ENCODE results near the gene LBHD2. TPM values are rescaled to one million over a fixed set of nuclear protein-coding genes. Genes with fewer than 3 reads are reported as not detected.
"Not testable (repeated sequence)": the region's sequence is repeated elsewhere in the genome, so short reads cannot be mapped to it uniquely, and the experiment has no call there.

LBHD2 gene
- not detected for total RNA-seq

- Mint-ChIP-seq H3K27ac (no peak within 1 kb of the TSS), H3K4me1 (no peaks in the 10 kb centered on the region), H3K27me3 (peaks cover 12% of the 10 kb centered on the region), H3K36me3 (ENCODE audit: low read depth) (no peaks in the 10 kb centered on the region), H3K9me3 (no peaks in the 10 kb centered on the region), H3K4me3 (no peak within 1 kb of the TSS)
- ATAC-seq (replicated peaks): no peak
Measured at GRCh38 chr14:103084021-103084919, at the start of gene LBHD2. LBHD2 (plus strand) TSS chr14:103084210; CDS start chr14:103086013, 1,803 bp downstream.

- Mint-ChIP-seq H3K36me3 (ENCODE audit: low read depth) (no peaks in the 10 kb centered on the region), H3K27ac (no peak overlapping the region)
- no peak for ATAC-seq (replicated peaks)
Measured at GRCh38 chr14:103041464-103041863, 42.5 kb upstream of the LBHD2 start.

GRCh38 chr14:103043257-103044015 lies 40.6 kb upstream of the LBHD2 start:
- no peaks in the 10 kb centered on the region for H3K36me3 Mint-ChIP-seq (ENCODE audit: low read depth)
- H3K27me3 Mint-ChIP-seq: no peaks in the 10 kb centered on the region
- no peak overlapping the region for H3K27ac Mint-ChIP-seq
- peaks cover 4% of the 10 kb centered on the region for H3K4me1 Mint-ChIP-seq
- H3K9me3 Mint-ChIP-seq: no peaks in the 10 kb centered on the region
- no peak for ATAC-seq (replicated peaks)
- H3K4me3 Mint-ChIP-seq: no peak overlapping the region

More at GRCh38 chr14:103041464-103041863, 42.5 kb upstream of the LBHD2 start:
- peaks cover 4% of the 10 kb centered on the region for H3K4me1 Mint-ChIP-seq
- no peak overlapping the region for H3K4me3 Mint-ChIP-seq
- no peaks in the 10 kb centered on the region for H3K27me3 Mint-ChIP-seq
- no peaks in the 10 kb centered on the region for H3K9me3 Mint-ChIP-seq

- H3K36me3 Mint-ChIP-seq (ENCODE audit: low read depth): no peaks in the 10 kb centered on the region
- peak overlapping the region; percentile 17 for H3K4me3 Mint-ChIP-seq
- no peaks in the 10 kb centered on the region for H3K9me3 Mint-ChIP-seq
- peaks cover 4% of the 10 kb centered on the region for H3K4me1 Mint-ChIP-seq
- H3K27me3 Mint-ChIP-seq: no peaks in the 10 kb centered on the region
- ATAC-seq (replicated peaks): no peak
- no peak overlapping the region for H3K27ac Mint-ChIP-seq
Measured at GRCh38 chr14:103045371-103045869, 38.6 kb upstream of the LBHD2 start.

- H3K4me1 Mint-ChIP-seq; H3K36me3 Mint-ChIP-seq (ENCODE audit: low read depth); H3K27me3 Mint-ChIP-seq; ATAC-seq (replicated peaks); H3K9me3 Mint-ChIP-seq; H3K27ac Mint-ChIP-seq; H3K4me3 Mint-ChIP-seq: not testable (repeated sequence)
Measured at GRCh38 chr14:103047453-103047852, 36.6 kb upstream of the LBHD2 start.

- no peaks in the 10 kb centered on the region for H3K9me3 Mint-ChIP-seq
- H3K4me1 Mint-ChIP-seq: no peaks in the 10 kb centered on the region
Measured at GRCh38 chr14:103050935-103051334, 33.1 kb upstream of the LBHD2 start.

GRCh38 chr14:103052407-103052806 lies 31.6 kb upstream of the LBHD2 start:
- Mint-ChIP-seq H3K9me3 (no peaks in the 10 kb centered on the region), H3K27me3 (no peaks in the 10 kb centered on the region), H3K4me1 (no peaks in the 10 kb centered on the region), H3K36me3 (ENCODE audit: low read depth) (no peaks in the 10 kb centered on the region), H3K4me3 (no peak overlapping the region), H3K27ac (no peak overlapping the region)
- ATAC-seq (replicated peaks): no peak

More at GRCh38 chr14:103050935-103051334, 33.1 kb upstream of the LBHD2 start:
- H3K36me3 Mint-ChIP-seq (ENCODE audit: low read depth): no peaks in the 10 kb centered on the region
- no peak overlapping the region for H3K4me3 Mint-ChIP-seq
- no peak overlapping the region for H3K27ac Mint-ChIP-seq
- H3K27me3 Mint-ChIP-seq: no peaks in the 10 kb centered on the region
- ATAC-seq (replicated peaks): no peak

- ATAC-seq (replicated peaks): no peak
- H3K4me1 Mint-ChIP-seq: no peaks in the 10 kb centered on the region
- no peaks in the 10 kb centered on the region for H3K9me3 Mint-ChIP-seq
- H3K4me3 Mint-ChIP-seq: peak overlapping the region; percentile 67
- no peaks in the 10 kb centered on the region for H3K27me3 Mint-ChIP-seq
- no peak overlapping the region for H3K27ac Mint-ChIP-seq
- no peaks in the 10 kb centered on the region for H3K36me3 Mint-ChIP-seq (ENCODE audit: low read depth)
Measured at GRCh38 chr14:103055695-103056094, 28.3 kb upstream of the LBHD2 start.

GRCh38 chr14:103056322-103057027 lies 27.5 kb upstream of the LBHD2 start:
- H3K27ac Mint-ChIP-seq: no peak overlapping the region
- no peak for ATAC-seq (replicated peaks)
- no peaks in the 10 kb centered on the region for H3K4me1 Mint-ChIP-seq
- no peaks in the 10 kb centered on the region for H3K9me3 Mint-ChIP-seq
- peak overlapping the region; percentile 67 for H3K4me3 Mint-ChIP-seq
- H3K27me3 Mint-ChIP-seq: no peaks in the 10 kb centered on the region
- no peaks in the 10 kb centered on the region for H3K36me3 Mint-ChIP-seq (ENCODE audit: low read depth)

GRCh38 chr14:103057028-103057371 lies 27.0 kb upstream of the LBHD2 start:
- H3K27me3 Mint-ChIP-seq: no peaks in the 10 kb centered on the region
- H3K4me3 Mint-ChIP-seq: peak overlapping the region; percentile 67
- H3K9me3 Mint-ChIP-seq: no peaks in the 10 kb centered on the region
- no peak overlapping the region for H3K27ac Mint-ChIP-seq
- no peaks in the 10 kb centered on the region for H3K36me3 Mint-ChIP-seq (ENCODE audit: low read depth)
- no peaks in the 10 kb centered on the region for H3K4me1 Mint-ChIP-seq
- ATAC-seq (replicated peaks): peak; percentile 26

- Mint-ChIP-seq H3K36me3 (ENCODE audit: low read depth) (no peaks in the 10 kb centered on the region), H3K4me3 (peak within 1 kb of the TSS; percentile 67), H3K27ac (no peak within 1 kb of the TSS), H3K9me3 (no peaks in the 10 kb centered on the region), H3K4me1 (no peaks in the 10 kb centered on the region), H3K27me3 (no peaks in the 10 kb centered on the region)
- peak; percentile 95 for ATAC-seq (replicated peaks)
Measured at GRCh38 chr14:103057372-103058163, 26.4 kb upstream of the LBHD2 start, which contains the start of gene CDC42BPB. CDC42BPB (minus strand) TSS chr14:103057549; CDS start chr14:103057173, 376 bp downstream.

GRCh38 chr14:103058164-103059055 lies 25.6 kb upstream of the LBHD2 start:
- no peaks in the 10 kb centered on the region for H3K9me3 Mint-ChIP-seq
- no peaks in the 10 kb centered on the region for H3K27me3 Mint-ChIP-seq
- no peak overlapping the region for H3K27ac Mint-ChIP-seq
- H3K4me3 Mint-ChIP-seq: peak overlapping the region; percentile 55
- no peaks in the 10 kb centered on the region for H3K4me1 Mint-ChIP-seq
- peak; percentile 1 for ATAC-seq (replicated peaks)
- no peaks in the 10 kb centered on the region for H3K36me3 Mint-ChIP-seq (ENCODE audit: low read depth)

GRCh38 chr14:103059556-103059955 lies 24.5 kb upstream of the LBHD2 start:
- no peak for ATAC-seq (replicated peaks)

More at GRCh38 chr14:103059556-103059955, 24.5 kb upstream of the LBHD2 start:
- H3K4me3 Mint-ChIP-seq: peak overlapping the region; percentile 55
- no peaks in the 10 kb centered on the region for H3K27me3 Mint-ChIP-seq
- no peaks in the 10 kb centered on the region for H3K4me1 Mint-ChIP-seq
- no peaks in the 10 kb centered on the region for H3K9me3 Mint-ChIP-seq
- H3K36me3 Mint-ChIP-seq (ENCODE audit: low read depth): no peaks in the 10 kb centered on the region
- H3K27ac Mint-ChIP-seq: no peak overlapping the region
